ENCODE measurements around the gene LAG3. TPM values are rescaled to one million over a fixed set of nuclear protein-coding genes. Genes with fewer than 3 reads are reported as not detected.

LAG3 gene
- total RNA-seq, 1 experiment from 2014 or later = 0.58 TPM

DNA sequence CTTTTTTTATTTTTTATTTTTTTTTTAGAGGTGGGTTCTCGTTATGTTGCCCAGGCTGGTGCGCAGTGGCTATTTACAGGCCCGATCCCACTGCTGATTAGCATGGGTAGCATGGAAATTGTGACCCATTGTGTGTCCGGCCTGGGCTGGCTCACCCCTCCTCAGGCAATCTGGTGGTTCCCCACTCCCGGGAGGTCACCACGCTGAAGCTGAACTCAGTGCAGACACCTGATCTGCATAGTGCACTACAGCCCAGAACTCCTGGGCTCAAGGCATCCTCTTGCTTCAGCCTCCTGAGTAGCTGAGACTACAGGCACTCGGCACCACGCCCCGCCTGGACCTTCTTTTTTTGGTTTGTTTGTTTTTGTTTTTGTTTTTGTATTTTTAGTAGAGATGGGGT lies 11.5 kb downstream of the LAG3 start:
- in situ Hi-C loops (cut with HindIII; ENCODE audit: low sequenced_read_pairs) = no loop called here
- no peak for DNase-seq (ENCODE audit: low spot score)

DNA sequence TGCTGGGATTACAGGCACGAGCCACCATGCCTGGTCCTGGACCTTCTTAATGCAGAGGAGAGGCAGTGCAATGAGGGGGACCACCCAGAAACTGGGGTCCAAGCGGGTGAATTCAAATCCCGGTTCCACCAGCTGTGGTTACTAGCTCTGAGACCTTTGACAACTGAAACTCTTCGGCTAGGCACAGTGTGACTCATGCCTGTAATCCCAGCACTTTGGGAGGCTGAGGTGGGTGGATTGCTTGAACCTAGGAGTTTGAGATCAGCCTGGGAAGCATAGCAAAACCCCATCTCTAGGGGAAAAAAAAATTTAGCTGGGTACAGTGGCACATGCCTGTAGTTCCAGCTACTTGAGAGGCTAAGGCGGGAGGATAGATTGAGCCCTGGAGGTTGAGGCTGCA lies 12.0 kb downstream of the LAG3 start:
- DNase-seq (ENCODE audit: low spot score) = no peak
- in situ Hi-C loops (cut with HindIII; ENCODE audit: low sequenced_read_pairs) = no loop called here

DNA sequence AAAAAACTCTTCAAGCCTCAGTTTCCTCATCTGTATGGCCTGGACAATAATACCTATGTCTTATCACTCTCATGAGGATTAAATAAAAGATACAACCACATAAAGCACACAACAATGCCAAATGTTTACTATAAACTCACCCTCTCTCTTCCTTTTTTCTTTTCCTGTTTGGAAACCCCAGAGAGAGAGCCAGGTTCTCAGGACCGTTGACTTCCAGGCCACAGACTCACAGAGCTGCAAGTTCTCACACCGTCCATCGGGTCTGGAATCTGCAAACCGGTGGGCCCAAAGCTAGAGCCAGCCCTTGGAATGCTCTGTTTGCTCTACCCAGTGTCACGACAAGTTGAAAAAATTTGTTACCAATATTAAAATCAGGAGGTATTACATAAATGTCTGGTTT lies 12.4 kb downstream of the LAG3 start:
- in situ Hi-C loops (cut with HindIII; ENCODE audit: low sequenced_read_pairs) = no loop called here
- no peak for DNase-seq (ENCODE audit: low spot score)

DNA sequence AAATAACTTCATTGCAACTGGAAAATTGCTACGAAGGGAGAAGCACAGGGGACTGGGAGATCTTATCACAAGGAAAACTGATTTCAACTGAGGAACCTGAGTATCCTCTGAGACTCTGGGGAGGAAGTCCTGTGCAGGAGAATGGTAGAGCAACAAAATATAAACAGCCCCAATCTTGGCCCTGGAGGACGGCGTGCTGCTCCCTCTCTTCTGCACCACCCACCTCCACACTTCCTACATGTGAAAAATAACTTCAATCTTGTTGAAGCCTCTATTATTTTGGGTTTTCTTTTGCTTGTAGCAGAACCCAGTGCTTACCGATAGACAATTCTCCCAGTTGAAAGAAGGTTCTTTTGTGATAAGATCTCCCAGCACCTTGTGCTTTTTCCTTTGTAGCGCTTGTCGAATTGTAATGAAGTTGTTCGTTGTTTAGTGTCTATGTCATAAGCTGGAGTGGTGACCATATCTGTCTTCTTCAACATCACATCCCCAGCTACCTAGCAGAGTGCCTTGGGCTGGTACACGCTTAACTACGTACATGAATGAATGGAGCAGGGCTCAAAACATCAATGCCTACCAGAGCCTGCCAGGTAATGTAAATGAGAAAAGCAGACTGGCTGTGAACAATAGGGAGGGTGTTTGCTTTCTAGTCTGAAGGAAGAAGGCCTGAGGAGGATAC lies 14.2 kb downstream of the LAG3 start:
- in situ Hi-C loops (cut with HindIII; ENCODE audit: low sequenced_read_pairs) = no loop called here
- no peak for DNase-seq (ENCODE audit: low spot score)

DNA sequence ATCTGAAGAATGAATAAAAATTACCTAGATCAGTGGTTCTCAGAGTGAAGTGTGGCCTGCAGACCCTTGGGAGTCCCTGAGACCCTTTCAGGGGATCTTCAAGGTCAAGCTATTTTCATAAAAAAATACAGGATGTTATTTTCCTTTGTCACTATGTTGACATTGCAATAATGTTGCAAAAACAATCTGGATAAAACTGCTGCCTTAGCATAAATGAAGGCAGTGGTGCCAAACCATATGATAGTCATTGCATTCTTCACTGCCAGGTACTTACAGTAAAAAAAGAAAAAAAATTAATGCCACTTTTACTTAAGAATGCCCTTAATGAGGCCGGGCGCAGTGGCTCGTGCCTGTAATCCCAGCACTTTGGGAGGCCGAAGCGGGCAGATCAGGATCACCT lies 15.0 kb downstream of the LAG3 start:
- DNase-seq (ENCODE audit: low spot score) = no peak
- in situ Hi-C loops (cut with HindIII; ENCODE audit: low sequenced_read_pairs) = no loop called here

DNA sequence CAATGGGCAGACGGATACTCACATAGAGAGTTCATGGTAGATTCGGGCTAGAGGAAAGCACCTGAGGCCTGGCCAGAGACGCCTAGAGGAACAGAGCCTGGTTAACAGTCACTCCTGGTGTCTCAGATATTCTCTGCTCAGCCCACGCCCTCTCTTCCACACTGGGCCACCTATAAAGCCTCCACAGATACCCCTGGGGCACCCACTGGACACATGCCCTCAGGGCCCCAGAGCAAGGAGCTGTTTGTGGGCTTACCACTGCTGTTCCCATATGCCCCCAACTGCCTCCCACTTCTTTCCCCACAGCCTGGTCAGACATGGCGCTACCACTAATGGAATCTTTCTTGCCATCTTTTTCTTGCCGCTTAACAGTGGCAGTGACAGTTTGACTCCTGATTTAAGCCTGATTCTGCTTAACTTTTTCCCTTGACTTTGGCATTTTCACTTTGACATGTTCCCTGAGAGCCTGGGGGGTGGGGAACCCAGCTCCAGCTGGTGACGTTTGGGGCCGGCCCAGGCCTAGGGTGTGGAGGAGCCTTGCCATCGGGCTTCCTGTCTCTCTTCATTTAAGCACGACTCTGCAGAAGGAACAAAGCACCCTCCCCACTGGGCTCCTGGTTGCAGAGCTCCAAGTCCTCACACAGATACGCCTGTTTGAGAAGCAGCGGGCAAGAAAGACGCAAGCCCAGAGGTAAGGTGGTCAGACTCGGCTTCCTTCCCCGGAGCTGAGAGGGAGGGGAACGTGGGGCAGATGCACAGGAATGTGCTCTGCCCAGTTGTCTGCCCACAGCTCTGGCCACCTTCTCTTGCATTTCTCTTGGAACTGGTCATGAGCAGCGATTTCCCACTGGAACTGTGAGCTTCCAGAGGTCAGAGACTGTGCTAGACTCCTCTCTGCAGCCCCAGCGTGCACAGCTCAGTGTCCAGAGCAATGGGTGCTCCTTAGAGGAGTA lies 16.9 kb downstream of the LAG3 start, which contains the start of gene CD4:
Gene CD4 (plus strand): TSS at position 557 of the 953 bp plus-strand sequence. CDS start 10,611 bp downstream, outside the sequence.
- no peak for DNase-seq (ENCODE audit: low spot score)
- in situ Hi-C loops (cut with HindIII; ENCODE audit: low sequenced_read_pairs) = no loop called here

DNA sequence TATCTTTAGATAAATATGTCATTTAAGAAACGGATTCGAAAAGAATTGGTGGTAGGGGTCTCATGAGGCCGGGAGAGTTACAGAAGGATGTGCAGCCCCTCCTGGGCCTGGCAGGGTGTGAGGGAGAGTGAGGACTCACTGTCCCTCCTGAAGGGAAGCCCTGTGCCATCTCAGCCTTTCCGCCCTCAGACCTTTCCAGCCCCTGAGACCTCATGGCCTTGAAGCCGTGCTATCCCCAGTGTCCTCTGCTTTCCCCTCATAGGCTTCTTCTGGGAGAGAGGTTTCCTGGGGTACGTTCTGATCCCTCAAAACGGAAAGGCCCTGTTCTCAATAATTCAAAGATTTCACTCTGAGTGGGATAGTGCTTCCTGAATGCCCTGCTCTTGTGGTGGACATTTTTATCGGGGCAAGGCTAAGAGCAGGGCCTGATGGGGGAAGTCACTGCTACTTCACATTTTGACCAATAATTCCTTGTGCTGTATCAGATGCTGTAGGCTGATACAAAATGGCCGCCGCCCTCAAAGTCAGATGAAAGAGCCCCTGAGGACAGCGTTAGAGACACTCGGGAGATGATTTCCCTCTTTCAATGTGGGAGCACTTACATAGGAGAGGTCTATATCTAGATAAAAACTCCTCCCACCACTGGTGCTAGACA lies 18.3 kb downstream of the LAG3 start:
- in situ Hi-C loops (cut with HindIII; ENCODE audit: low sequenced_read_pairs) = no loop called here
- no peak for DNase-seq (ENCODE audit: low spot score)

DNA sequence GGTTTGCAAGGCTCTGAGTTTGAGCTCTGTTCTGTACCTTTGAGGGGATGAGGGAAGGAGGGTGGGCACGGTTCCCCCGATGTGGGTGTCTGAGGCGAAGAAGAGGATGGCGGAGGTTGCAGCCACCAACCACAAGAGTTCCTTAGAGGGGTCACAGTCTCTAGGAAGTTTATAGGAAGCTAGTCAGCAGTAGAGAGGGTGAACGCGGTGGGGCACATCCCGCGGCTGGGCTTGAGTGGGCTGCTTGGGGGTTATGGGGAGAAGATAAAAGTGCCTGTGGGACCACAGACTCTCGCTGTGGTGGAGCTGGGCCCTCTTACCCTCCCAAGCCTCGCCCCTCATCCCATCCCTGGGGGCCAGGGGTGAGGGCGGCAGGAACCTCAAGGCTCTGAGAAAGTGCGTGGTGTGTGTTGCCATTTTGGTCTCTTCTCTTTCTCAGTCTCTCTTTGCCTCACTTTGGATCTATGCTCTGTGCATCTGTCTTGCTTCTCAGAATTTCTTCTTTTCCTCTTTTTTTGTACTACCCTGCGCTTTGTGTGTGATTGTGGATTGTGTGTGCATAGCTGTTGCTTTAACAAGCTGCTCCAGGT lies 19.7 kb downstream of the LAG3 start:
- in situ Hi-C loops (cut with HindIII; ENCODE audit: low sequenced_read_pairs) = no loop called here
- DNase-seq (ENCODE audit: low spot score) = no peak

DNA sequence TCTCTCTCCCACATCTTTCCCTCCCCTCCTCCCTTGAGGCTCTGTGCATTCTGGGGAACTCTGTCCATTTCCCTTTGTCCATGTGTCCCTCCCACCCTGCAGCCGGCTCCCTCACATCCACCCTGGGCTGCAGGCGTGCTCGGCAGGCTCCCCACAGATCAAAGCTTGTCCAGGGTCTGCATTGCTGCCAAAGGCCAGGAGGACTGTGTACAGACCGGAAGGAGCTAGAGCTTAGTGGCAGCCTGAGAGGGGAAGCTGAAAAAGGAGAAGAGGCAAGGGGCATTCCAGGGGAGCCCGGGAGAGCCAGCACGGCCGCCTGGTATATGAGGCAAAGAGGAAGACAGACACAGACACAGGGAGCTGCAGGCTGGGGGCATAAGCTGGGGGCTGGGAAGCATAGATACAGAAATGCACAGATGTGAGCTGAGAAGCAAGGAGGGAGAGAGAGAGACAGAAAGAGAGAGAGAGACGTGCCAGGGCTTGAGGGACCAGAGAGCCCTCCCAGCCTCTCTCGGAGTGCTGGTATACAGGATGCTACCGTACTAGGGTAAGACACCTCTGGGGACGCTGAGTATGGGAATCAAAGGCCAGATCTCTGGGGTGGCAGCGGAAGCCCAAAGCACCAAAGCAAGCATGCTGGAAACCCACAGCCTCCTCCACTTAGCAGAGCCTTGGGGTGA lies 20.3 kb downstream of the LAG3 start:
- peak; percentile 34 for DNase-seq (ENCODE audit: low spot score)
- in situ Hi-C loops (cut with HindIII; ENCODE audit: low sequenced_read_pairs) = no loop called here

DNA sequence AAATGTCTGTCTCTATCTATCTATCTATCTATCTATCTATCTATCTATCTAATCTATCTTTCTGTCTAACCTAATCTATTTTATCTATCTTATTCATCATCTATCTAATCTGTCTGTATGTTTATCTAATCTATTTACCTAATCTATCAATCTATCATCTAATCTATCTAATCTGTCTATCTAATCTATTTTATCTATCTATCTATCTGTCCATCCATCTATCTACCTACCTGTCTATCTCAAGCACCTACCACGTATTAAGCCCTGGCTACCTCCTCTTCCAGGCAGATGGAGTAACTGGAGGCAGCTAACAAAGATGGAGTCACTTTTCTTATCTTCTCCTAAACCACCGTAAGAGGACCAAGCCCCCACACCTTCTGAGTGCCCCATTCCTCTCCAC lies 22.8 kb downstream of the LAG3 start:
- in situ Hi-C loops (cut with HindIII; ENCODE audit: low sequenced_read_pairs) = no loop called here

DNA sequence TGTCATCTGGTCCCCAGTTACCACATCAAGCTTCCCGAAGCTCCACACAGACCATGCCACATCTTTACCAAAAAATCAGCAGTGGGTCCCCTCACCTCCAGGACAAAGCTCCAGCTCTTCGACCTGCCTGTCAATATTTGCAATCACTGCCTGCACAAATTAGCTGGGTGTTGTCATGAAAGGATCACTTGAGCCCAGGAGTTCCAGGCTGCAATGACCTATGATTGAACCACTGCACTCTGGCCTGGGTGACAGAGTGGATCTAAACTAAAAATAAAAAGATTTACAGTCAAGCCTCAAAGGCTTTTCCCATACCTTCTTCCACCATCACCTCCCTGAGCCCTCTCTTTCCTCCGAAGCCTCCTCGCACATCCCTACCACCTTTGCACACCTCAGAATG lies 24.3 kb downstream of the LAG3 start:
- in situ Hi-C loops (cut with HindIII; ENCODE audit: low sequenced_read_pairs) = no loop called here
- DNase-seq (ENCODE audit: low spot score) = no peak

More for the DNA sequence above, 22.8 kb downstream of the LAG3 start:
- DNase-seq (ENCODE audit: low spot score) = no peak

DNA sequence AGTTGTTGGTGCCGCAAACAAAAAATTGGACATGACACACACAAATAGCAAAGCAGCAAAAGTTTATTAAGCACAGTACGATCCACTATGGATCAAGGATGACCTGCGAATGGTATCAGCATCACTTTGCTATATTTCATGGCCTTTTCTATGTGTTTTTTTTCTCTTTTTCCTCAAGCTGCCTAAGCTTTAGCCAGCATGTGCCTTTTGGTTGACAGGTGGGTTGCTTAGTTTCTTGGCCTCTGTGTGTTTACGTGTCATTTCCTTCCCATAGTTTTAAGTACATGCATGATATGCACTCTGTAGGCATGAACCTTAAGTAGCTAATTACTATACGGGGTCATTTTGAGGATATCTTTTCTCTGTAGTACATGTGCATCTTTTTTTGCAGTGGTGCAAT lies 26.8 kb downstream of the LAG3 start:
- in situ Hi-C loops (cut with HindIII; ENCODE audit: low sequenced_read_pairs) = no loop called here
- DNase-seq (ENCODE audit: low spot score) = no peak

DNA sequence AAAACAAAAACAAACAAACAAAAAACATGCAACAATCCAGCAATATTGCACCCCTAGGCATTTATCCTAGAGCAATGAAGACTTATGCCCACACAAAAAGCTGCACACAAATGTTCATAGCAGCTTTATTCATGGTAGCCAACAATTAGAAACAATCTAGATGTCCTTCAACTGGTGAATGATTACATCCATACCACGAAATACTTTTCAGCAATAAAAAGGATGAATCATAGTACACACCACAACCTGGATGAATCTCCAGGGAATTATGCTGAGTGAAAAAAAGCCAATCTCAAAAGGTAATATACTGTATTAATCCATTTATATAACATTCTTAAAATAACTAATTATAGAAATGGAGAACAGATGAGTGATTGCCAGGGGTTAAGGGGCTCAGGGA lies 34.9 kb downstream of the LAG3 start:
- in situ Hi-C loops (cut with HindIII; ENCODE audit: low sequenced_read_pairs) = no loop called here

DNA sequence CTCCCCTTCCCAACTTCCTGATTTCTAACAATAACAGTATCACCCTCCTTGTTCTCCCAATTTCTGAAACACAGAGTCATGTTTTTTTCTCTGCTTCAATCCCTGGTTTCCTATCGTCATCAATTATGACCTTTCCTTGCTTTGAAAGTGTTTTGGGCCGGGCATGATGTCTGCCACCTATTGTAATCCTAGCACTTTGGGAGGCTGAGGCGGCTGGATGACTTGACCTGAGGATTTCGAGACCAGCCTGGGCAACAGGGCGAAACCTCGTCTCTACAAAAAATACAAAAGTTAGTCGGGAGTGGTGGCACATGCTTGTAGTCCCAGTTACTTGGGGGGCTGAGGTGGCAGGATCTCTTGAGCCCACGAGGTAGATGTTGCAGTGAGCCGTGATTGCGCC lies 36.7 kb downstream of the LAG3 start:
- in situ Hi-C loops (cut with HindIII; ENCODE audit: low sequenced_read_pairs) = no loop called here
- DNase-seq (ENCODE audit: low spot score) = no peak

More for the DNA sequence above, 34.9 kb downstream of the LAG3 start:
- no peak for DNase-seq (ENCODE audit: low spot score)

DNA sequence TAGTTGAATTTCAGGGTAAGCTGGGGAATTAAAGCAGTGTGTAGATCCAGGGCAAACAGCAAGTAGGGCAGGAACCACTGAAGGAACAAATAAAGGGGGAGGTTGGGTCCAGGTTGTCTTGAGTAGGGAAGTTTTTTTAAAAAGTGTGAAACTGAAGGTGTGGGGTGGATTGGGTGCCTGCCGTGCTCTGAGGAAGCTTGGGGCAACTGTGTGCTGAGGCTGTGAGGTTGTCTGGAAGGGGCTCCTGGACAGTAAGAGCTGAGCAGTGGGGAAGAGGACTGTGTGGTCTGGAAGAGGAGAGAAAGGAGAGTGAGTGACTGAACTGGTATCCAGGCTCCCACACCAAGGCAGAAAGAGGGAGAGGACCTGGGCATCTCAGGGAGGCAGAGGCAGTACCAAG lies 38.4 kb downstream of the LAG3 start:
- in situ Hi-C loops (cut with HindIII; ENCODE audit: low sequenced_read_pairs) = no loop called here

DNA sequence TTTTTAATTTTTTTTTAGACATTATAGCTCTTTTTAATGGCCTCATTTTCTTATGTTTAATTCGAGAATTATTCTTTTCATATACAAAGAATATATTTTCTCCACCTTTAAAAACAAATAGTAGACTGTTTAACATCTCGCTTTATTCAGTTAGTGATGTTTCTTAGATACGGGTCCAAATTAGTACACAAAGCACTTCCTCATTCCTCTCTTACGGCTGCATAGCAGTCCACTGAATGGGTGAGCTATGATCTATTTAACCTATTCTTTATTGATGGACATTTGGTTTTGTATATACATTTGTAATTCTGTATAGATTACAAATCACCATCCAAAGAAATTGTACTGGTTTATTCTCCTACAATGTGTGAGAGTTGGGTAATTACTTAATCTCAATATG lies 41.0 kb downstream of the LAG3 start:
- in situ Hi-C loops (cut with HindIII; ENCODE audit: low sequenced_read_pairs) = no loop called here
- DNase-seq (ENCODE audit: low spot score) = no peak

More for the DNA sequence above, 38.4 kb downstream of the LAG3 start:
- DNase-seq (ENCODE audit: low spot score) = no peak

DNA sequence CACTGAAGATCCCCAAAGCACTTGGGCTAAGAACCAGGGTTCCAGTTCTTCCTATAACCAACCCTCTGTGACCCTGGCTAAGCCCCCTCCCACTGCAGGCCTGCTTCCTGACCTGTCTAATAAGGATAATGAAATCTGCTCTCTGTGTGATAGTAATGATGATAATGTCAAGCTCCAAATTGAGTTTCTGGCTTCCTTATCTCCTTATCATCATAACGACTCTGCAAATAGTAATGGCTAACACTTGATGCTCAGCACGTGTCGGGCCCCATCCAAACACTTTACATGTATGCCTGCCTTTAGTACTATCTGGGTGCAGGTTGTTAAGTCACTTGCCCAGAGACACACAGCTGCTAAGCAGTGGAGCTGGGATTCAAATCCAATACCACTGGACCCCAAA lies 44.3 kb downstream of the LAG3 start:
- in situ Hi-C loops (cut with HindIII; ENCODE audit: low sequenced_read_pairs) = no loop called here
- no peak for DNase-seq (ENCODE audit: low spot score)

DNA sequence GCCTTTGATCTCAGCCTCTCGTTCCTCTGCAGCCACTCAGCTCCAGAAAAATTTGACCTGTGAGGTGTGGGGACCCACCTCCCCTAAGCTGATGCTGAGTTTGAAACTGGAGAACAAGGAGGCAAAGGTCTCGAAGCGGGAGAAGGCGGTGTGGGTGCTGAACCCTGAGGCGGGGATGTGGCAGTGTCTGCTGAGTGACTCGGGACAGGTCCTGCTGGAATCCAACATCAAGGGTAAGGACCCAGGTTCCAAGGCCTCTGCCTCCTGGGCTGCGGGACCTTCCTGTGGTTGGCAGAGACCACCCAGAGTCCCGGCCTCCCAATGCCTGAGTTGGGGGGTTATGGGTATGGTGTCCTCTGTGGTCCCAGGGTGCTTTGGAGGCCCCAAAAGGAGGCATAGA lies 44.8 kb downstream of the LAG3 start:
- DNase-seq (ENCODE audit: low spot score) = no peak
- in situ Hi-C loops (cut with HindIII; ENCODE audit: low sequenced_read_pairs) = no loop called here

DNA sequence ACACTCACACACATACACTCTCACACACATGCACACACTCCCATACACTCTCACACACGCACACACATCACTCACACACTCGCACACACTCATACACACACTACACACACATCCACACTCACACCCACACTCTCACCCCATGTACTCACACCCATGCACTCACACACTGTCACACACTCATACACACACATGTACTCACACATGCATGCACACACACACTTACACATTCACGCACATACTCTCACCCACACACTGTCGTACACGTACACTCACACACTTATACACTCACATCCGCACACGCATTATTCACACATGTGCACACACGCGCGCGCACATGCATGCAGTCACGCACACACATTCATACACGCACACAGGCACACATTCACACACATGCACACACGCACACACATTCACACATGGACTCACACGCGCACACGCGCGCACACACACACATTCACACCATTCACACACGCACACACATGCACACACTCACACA lies 45.4 kb downstream of the LAG3 start:
- in situ Hi-C loops (cut with HindIII; ENCODE audit: low sequenced_read_pairs) = no loop called here
- no peak for DNase-seq (ENCODE audit: low spot score)

Data from G401 (cell line).